Measurements from ENCODE around the gene SKAP1. TPM values are rescaled to one million over a fixed set of nuclear protein-coding genes. Genes with fewer than 3 reads are reported as not detected.

Gene SKAP1
- total and polyA plus RNA-seq, 10 donors = 11.5 to 28.9 (median 20.5) TPM

DNA sequence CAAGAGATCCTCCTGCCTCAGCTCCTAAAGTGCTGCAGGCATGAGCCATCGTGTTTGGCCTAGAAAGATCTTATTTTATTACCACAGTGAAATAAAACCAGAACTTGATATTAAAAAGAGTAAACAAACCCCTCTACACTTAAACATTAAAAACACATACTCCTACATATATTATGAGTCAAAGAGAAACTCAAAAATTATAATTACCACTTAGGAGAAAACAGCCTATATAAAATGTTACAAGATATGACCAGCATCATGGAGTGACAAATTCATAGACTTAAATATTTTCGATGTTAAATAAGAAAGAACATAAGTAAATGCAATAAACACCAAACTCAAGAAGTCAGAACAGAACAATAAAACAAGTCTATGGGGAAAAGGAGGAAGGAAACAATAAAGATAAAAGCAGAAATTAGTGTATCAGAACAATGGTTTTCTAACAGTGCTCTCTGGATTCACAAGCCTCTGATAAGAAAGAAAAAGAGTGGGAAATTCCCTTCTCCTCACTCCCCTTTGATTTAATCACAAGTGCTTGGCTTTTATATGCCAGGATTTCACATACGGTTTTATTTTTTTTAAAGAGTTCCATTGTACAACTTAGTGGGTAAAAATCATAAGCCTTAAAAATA is 23.0 kb downstream of the SKAP1 start:
- Histone ChIP-seq H3K4me1 (peaks cover 0 to 30% (median 8%) of the 10 kb centered on the region in 6 donors), H3K27ac (no peak overlapping the region), H3K4me3 (no peak overlapping the region), H3K27me3 (replicated peaks in 1 of 7) (peaks cover 0 to 79% (median 10%) of the 10 kb centered on the region in 7 donors), H3K9me3 (no peaks in the 10 kb centered on the region), H3K36me3 (no peaks in the 10 kb centered on the region)
- DNase-seq = no peak
- intact Hi-C loops (cut with DNase I; ENCODE audit: low total_unique reads) = no loop called here
- 28 to 41% (median 34%) methylated on average over 3 of the region's 3 CpGs for WGBS, 5 donors
- TF ChIP-seq POLR2AphosphoS5 (IDR thresholded peaks at IDR 0.05) = no peak

GRCh38 chr17:48394821-48395220 is 35.2 kb downstream of the SKAP1 start:
- Histone ChIP-seq H3K27ac (no peak overlapping the region), H3K4me1 (peaks cover 0 to 21% (median 0%) of the 10 kb centered on the region in 6 donors), H3K4me3 (no peak overlapping the region), H3K27me3 (replicated peaks in 1 of 7) (peaks cover 0 to 41% (median 0%) of the 10 kb centered on the region in 7 donors), H3K9me3 (no peaks in the 10 kb centered on the region), H3K36me3 (peaks cover 0 to 18% (median 0%) of the 10 kb centered on the region in 6 donors)
- DNase-seq = no peak
- TF ChIP-seq POLR2AphosphoS5 (IDR thresholded peaks at IDR 0.05) (no peak), POLR2A (IDR thresholded peaks at IDR 0.05) (no peak)
- TF ChIP-seq, protein P1, sequence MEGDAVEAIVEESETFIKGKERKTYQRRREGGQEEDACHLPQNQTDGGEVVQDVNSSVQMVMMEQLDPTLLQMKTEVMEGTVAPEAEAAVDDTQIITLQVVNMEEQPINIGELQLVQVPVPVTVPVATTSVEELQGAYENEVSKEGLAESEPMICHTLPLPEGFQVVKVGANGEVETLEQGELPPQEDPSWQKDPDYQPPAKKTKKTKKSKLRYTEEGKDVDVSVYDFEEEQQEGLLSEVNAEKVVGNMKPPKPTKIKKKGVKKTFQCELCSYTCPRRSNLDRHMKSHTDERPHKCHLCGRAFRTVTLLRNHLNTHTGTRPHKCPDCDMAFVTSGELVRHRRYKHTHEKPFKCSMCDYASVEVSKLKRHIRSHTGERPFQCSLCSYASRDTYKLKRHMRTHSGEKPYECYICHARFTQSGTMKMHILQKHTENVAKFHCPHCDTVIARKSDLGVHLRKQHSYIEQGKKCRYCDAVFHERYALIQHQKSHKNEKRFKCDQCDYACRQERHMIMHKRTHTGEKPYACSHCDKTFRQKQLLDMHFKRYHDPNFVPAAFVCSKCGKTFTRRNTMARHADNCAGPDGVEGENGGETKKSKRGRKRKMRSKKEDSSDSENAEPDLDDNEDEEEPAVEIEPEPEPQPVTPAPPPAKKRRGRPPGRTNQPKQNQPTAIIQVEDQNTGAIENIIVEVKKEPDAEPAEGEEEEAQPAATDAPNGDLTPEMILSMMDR (IDR thresholded peaks at IDR 0.05 in 8 of 11, conservative IDR thresholded peaks at IDR 0.05 in 3 of 11) = no peak
- WGBS, 5 donors = 33 to 62% (median 44%) methylated on average over 3 of the region's 3 CpGs
- intact Hi-C loops (cut with DNase I; ENCODE audit: low total_unique reads) = no loop called here

GRCh38 chr17:48393283-48393682 is 36.7 kb downstream of the SKAP1 start:
- TF ChIP-seq POLR2A (IDR thresholded peaks at IDR 0.05) (no peak), POLR2AphosphoS5 (IDR thresholded peaks at IDR 0.05) (no peak)
- TF ChIP-seq, protein P1 (IDR thresholded peaks at IDR 0.05 in 8 of 11, conservative IDR thresholded peaks at IDR 0.05 in 3 of 11) = no peak
- Histone ChIP-seq H3K27me3 (replicated peaks in 1 of 7) (peaks cover 0 to 31% (median 0%) of the 10 kb centered on the region in 7 donors), H3K9me3 (no peaks in the 10 kb centered on the region), H3K27ac (no peak overlapping the region), H3K4me1 (peaks cover 0 to 17% (median 0%) of the 10 kb centered on the region in 6 donors), H3K4me3 (no peak overlapping the region), H3K36me3 (peaks cover 0 to 18% (median 0%) of the 10 kb centered on the region in 6 donors)
- no peak for DNase-seq
- intact Hi-C loops (cut with DNase I; ENCODE audit: low total_unique reads) = no loop called here

GRCh38 chr17:48392857-48393256 is 37.2 kb downstream of the SKAP1 start:
- Histone ChIP-seq H3K27ac (no peak overlapping the region), H3K4me1 (peaks cover 0 to 17% (median 0%) of the 10 kb centered on the region in 6 donors), H3K4me3 (no peak overlapping the region), H3K27me3 (replicated peaks in 1 of 7) (peaks cover 0 to 27% (median 0%) of the 10 kb centered on the region in 7 donors), H3K9me3 (no peaks in the 10 kb centered on the region), H3K36me3 (peaks cover 0 to 18% (median 0%) of the 10 kb centered on the region in 6 donors)
- intact Hi-C loops (cut with DNase I; ENCODE audit: low total_unique reads) = no loop called here
- DNase-seq = no peak
- TF ChIP-seq POLR2A (IDR thresholded peaks at IDR 0.05) (no peak), POLR2AphosphoS5 (IDR thresholded peaks at IDR 0.05) (no peak)
- TF ChIP-seq, protein P1 (IDR thresholded peaks at IDR 0.05 in 8 of 11, conservative IDR thresholded peaks at IDR 0.05 in 3 of 11) = no peak
- WGBS, 5 donors = 65 to 77% (median 73%) methylated on average over 4 of the region's 4 CpGs
